ENCODE results near the gene ZAP70. TPM values are rescaled to one million over a fixed set of nuclear protein-coding genes. Genes with fewer than 3 reads are reported as not detected.
"Not testable (repeated sequence)": the region's sequence is repeated elsewhere in the genome, so short reads cannot be mapped to it uniquely, and the experiment has no call there.

Gene ZAP70
- total and polyA plus RNA-seq, 8 donors = 1.1 to 78.2 (median 4.1) TPM

DNA sequence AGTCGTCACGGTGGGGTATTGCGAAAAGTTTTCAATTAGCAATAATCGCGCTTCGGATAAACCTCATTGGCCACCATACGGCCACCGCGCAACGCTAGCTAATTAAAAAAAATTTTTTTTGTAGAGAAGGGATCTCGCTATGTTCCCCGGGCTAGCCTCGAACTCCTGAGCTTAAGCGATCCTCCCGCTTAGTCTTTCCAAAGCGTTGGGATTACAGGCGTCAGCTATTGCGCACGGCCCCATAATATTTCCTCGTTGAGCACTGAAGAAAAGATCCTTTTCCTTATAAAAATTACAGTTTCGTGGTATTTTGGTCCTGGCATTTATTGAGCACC lies 48.8 kb upstream of the ZAP70 start:
- intact Hi-C loops (cut with DNase I; ENCODE audit: low total_unique reads) = no loop called here
- Histone ChIP-seq H3K4me1 (peaks cover 17 to 43% (median 35%) of the 10 kb centered on the region in 4 donors), H3K9me3 (no peaks in the 10 kb centered on the region), H3K27ac (peak overlapping the region; percentile 91 to 99 (median 97)), H3K4me3 (peak overlapping the region; percentile 58 to 91 (median 75)), H3K36me3 (peaks cover 0 to 18% (median 13%) of the 10 kb centered on the region in 4 donors), H3K27me3 (no peaks in the 10 kb centered on the region)
- TF ChIP-seq, protein P1, sequence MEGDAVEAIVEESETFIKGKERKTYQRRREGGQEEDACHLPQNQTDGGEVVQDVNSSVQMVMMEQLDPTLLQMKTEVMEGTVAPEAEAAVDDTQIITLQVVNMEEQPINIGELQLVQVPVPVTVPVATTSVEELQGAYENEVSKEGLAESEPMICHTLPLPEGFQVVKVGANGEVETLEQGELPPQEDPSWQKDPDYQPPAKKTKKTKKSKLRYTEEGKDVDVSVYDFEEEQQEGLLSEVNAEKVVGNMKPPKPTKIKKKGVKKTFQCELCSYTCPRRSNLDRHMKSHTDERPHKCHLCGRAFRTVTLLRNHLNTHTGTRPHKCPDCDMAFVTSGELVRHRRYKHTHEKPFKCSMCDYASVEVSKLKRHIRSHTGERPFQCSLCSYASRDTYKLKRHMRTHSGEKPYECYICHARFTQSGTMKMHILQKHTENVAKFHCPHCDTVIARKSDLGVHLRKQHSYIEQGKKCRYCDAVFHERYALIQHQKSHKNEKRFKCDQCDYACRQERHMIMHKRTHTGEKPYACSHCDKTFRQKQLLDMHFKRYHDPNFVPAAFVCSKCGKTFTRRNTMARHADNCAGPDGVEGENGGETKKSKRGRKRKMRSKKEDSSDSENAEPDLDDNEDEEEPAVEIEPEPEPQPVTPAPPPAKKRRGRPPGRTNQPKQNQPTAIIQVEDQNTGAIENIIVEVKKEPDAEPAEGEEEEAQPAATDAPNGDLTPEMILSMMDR (IDR thresholded peaks at IDR 0.05) = peak in 1 of 7 experiments; percentile 54
- no peak for TF ChIP-seq POLR2A (IDR thresholded peaks at IDR 0.05)
- 6 to 8% (median 8%) methylated on average over 21 of the region's 21 CpGs for WGBS, 5 donors
- DNase-seq = peak in 1 of 2 donors; percentile 69

- H3K27ac ChIP-seq = no peak within 1 kb of the TSS
- H3K4me1 ChIP-seq = peaks cover 0 to 7% (median 3%) of the 10 kb centered on the region in 4 donors
- H3K9me3 ChIP-seq = no peaks in the 10 kb centered on the region
- TF ChIP-seq EP300 (IDR thresholded peaks at IDR 0.05) (no peak), POLR2A (IDR thresholded peaks at IDR 0.05) (no peak)
- H3K27me3 ChIP-seq = no peaks in the 10 kb centered on the region
- intact Hi-C loops (cut with DNase I; ENCODE audit: low total_unique reads) = no loop called here
- DNase-seq = no peak
- no peak within 1 kb of the TSS for H3K4me3 ChIP-seq
- WGBS, 5 donors = 86 to 94% (median 89%) methylated on average over 6 of the region's 6 CpGs
- peaks cover 0 to 6% (median 2%) of the 10 kb centered on the region in 4 donors for H3K36me3 ChIP-seq
Observed at GRCh38 chr2:97669448-97669847, 43.9 kb upstream of the ZAP70 start, which contains the start of gene C2orf92. TSS of gene C2orf92 (plus strand) at chr2:97669713. CDS start at chr2:97669789, 76 bp downstream.

GRCh38 chr2:97670471-97670870 lies 42.9 kb upstream of the ZAP70 start:
- Histone ChIP-seq H3K27me3 (no peaks in the 10 kb centered on the region), H3K4me1 (no peaks in the 10 kb centered on the region), H3K36me3 (peaks cover 0 to 6% (median 2%) of the 10 kb centered on the region in 4 donors), H3K4me3 (no peak overlapping the region), H3K27ac (no peak overlapping the region), H3K9me3 (no peaks in the 10 kb centered on the region)
- TF ChIP-seq EP300 (IDR thresholded peaks at IDR 0.05) (no peak), POLR2A (IDR thresholded peaks at IDR 0.05) (no peak), POLR2AphosphoS5 (IDR thresholded peaks at IDR 0.05) (no peak)
- TF ChIP-seq, protein P1 (IDR thresholded peaks at IDR 0.05) = no peak
- 92 to 100% (median 100%) methylated on average over 1 of the region's 1 CpG for WGBS, 5 donors
- DNase-seq = no peak
- intact Hi-C loops (cut with DNase I; ENCODE audit: low total_unique reads) = no loop called here

DNA sequence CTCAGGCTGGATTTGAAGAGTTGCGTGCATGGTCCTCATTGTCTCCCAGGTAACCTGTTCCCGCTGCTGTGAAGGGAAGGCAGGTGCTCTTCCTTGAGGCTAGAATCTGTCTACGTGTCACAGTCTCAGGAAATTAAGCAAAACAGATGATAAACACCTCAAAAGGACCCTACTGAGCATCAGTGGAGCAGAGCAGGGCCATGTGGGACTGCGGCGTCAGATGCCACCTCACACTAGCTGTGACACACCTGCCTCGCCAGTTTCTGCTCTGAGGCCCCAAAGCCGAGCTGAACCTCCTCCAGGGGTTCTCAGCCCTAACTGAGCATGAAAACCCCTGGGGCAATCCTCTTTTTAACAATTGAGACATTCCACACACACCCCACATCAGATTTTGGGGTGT lies 41.9 kb upstream of the ZAP70 start:
- Histone ChIP-seq H3K4me3 (no peak overlapping the region), H3K36me3 (peaks cover 0 to 6% (median 2%) of the 10 kb centered on the region in 4 donors), H3K27me3 (no peaks in the 10 kb centered on the region), H3K9me3 (no peaks in the 10 kb centered on the region), H3K4me1 (no peaks in the 10 kb centered on the region), H3K27ac (no peak overlapping the region)
- no peak for DNase-seq
- 94 to 97% (median 95%) methylated on average over 7 of the region's 7 CpGs for WGBS, 5 donors
- intact Hi-C loops (cut with DNase I; ENCODE audit: low total_unique reads) = no loop called here
- TF ChIP-seq, protein P1 (IDR thresholded peaks at IDR 0.05) = no peak

GRCh38 chr2:97672606-97673140 lies 40.7 kb upstream of the ZAP70 start:
- DNase-seq; H3K9me3 ChIP-seq; H3K27me3 ChIP-seq; H3K27ac ChIP-seq; H3K4me3 ChIP-seq; H3K4me1 ChIP-seq; intact Hi-C loops (cut with DNase I; ENCODE audit: low total_unique reads); H3K36me3 ChIP-seq: not testable (repeated sequence)
- WGBS, 5 donors = 87 to 93% (median 92%) methylated on average over 3 to 6 of the region's 6 CpGs
